Activated naive CD4-positive, alpha-beta T cell treated with anti-CD3 and anti-CD28 coated beads, Interleukin-2, amount 50 U/mL, for 72 hours (primary cell): ENCODE results near the gene PRADC1. TPM values are rescaled to one million over a fixed set of nuclear protein-coding genes. Genes with fewer than 3 reads are reported as not detected.

Source experiments
- ATAC-seq, 2 donors: fragments of 150-1000 bp; cut with Tn5 transposase; 2 replicates each; pipeline ENCODE4 v1.10.0; 2021; ENCODE audit warnings: mild to moderate bottlenecking in 2 of 2, moderate library complexity in 2 of 2
- DNase-seq, 2 donors: peaks; one replicate each; pipeline ENCODE4 v3.0.0; 2021 to 2022; ENCODE audit warnings: low spot score in 2 of 2
- H3K27ac Mint-ChIP-seq, 2 donors: one replicate each; pipeline ENCODE4 v1.8.0; 2022; ENCODE audit warnings: mild to moderate bottlenecking in 2 of 2, mixed read lengths in 2 of 2
- H3K36me3 Mint-ChIP-seq, 2 donors: one replicate each; pipeline ENCODE4 v1.8.0; 2022; ENCODE audit warnings: mixed read lengths in 2 of 2
- H3K9me3 Mint-ChIP-seq, 2 donors: one replicate each; pipeline ENCODE4 v1.8.0; 2022; ENCODE audit warnings: mixed read lengths in 2 of 2
- total RNA-seq, 2 donors: library from RNA; stranded (reverse); gene quantifications; one replicate each; pipeline ENCODE4 v1.2.3, GENCODE V29; 2022

PRADC1 gene
- total RNA-seq, 2 donors from 2014 or later, result 11.5 to 24.7 TPM

- Mint-ChIP-seq H3K9me3 (no peaks in the 10 kb centered on the region), H3K27ac (no peak overlapping the region), H3K36me3 (no peaks in the 10 kb centered on the region)
- no peak for ATAC-seq
- DNase-seq, result no peak
Measured at GRCh38 chr2:73262108-73262651, 29.1 kb upstream of the PRADC1 start.

GRCh38 chr2:73260338-73260984 lies 27.4 kb upstream of the PRADC1 start:
- Mint-ChIP-seq H3K27ac (peak overlapping the region in 1 of 2 donors; percentile 25), H3K36me3 (no peaks in the 10 kb centered on the region), H3K9me3 (no peaks in the 10 kb centered on the region)
- peak in 1 of 2 donors; percentile 21 for ATAC-seq
- DNase-seq, result no peak

- DNase-seq (no peak), ATAC-seq (no peak)
- Mint-ChIP-seq H3K9me3 (no peaks in the 10 kb centered on the region), H3K27ac (peak overlapping the region in 1 of 2 donors; percentile 25), H3K36me3 (no peaks in the 10 kb centered on the region)
Measured at GRCh38 chr2:73259704-73260337, 26.8 kb upstream of the PRADC1 start.

GRCh38 chr2:73259276-73259675 lies 26.2 kb upstream of the PRADC1 start:
- Mint-ChIP-seq H3K27ac (peak overlapping the region in 1 of 2 donors; percentile 36), H3K36me3 (no peaks in the 10 kb centered on the region), H3K9me3 (no peaks in the 10 kb centered on the region)
- ATAC-seq (no peak), DNase-seq (no peak)

GRCh38 chr2:73258913-73259215 lies 25.8 kb upstream of the PRADC1 start:
- no peak for DNase-seq
- no peaks in the 10 kb centered on the region for H3K9me3 Mint-ChIP-seq
- ATAC-seq, result no peak
- no peaks in the 10 kb centered on the region for H3K36me3 Mint-ChIP-seq
- peak overlapping the region in 1 of 2 donors; percentile 36 for H3K27ac Mint-ChIP-seq

GRCh38 chr2:73258186-73258912 lies 25.3 kb upstream of the PRADC1 start:
- no peak overlapping the region for H3K27ac Mint-ChIP-seq

GRCh38 chr2:73257425-73258125 lies 24.5 kb upstream of the PRADC1 start:
- DNase-seq, result no peak
- no peaks in the 10 kb centered on the region for H3K9me3 Mint-ChIP-seq
- no peak overlapping the region for H3K27ac Mint-ChIP-seq
- peaks cover 0 to 4% of the 10 kb centered on the region in 2 donors for H3K36me3 Mint-ChIP-seq
- ATAC-seq, result no peak

More at GRCh38 chr2:73258186-73258912, 25.3 kb upstream of the PRADC1 start:
- DNase-seq (no peak), ATAC-seq (no peak)
- Mint-ChIP-seq H3K9me3 (no peaks in the 10 kb centered on the region), H3K36me3 (peaks cover 0 to 1% of the 10 kb centered on the region in 2 donors)

GRCh38 chr2:73257021-73257420 lies 24.0 kb upstream of the PRADC1 start:
- no peak for DNase-seq
- Mint-ChIP-seq H3K27ac (peak overlapping the region in 1 of 2 donors; percentile 55), H3K36me3 (peaks cover 0 to 4% of the 10 kb centered on the region in 2 donors), H3K9me3 (no peaks in the 10 kb centered on the region)
- ATAC-seq, result peak; percentile 5 to 6

- H3K36me3 Mint-ChIP-seq, result peaks cover 0 to 4% of the 10 kb centered on the region in 2 donors
- ATAC-seq (no peak), DNase-seq (no peak)
- no peaks in the 10 kb centered on the region for H3K9me3 Mint-ChIP-seq
- H3K27ac Mint-ChIP-seq, result peak overlapping the region in 1 of 2 donors; percentile 55
Measured at GRCh38 chr2:73256618-73256922, 23.5 kb upstream of the PRADC1 start.

GRCh38 chr2:73255907-73256617 lies 23.0 kb upstream of the PRADC1 start:
- ATAC-seq (no peak), DNase-seq (no peak)
- Mint-ChIP-seq H3K9me3 (no peaks in the 10 kb centered on the region), H3K27ac (no peak overlapping the region), H3K36me3 (peaks cover 0 to 4% of the 10 kb centered on the region in 2 donors)

GRCh38 chr2:73255007-73255644 lies 22.1 kb upstream of the PRADC1 start:
- peak overlapping the region; percentile 66 to 72 for H3K27ac Mint-ChIP-seq
- peaks cover 4 to 5% of the 10 kb centered on the region in 2 donors for H3K36me3 Mint-ChIP-seq
- no peak for ATAC-seq

GRCh38 chr2:73254343-73255006 lies 21.4 kb upstream of the PRADC1 start:
- peak overlapping the region in 1 of 2 donors; percentile 66 for H3K27ac Mint-ChIP-seq

More at GRCh38 chr2:73255007-73255644, 22.1 kb upstream of the PRADC1 start:
- DNase-seq, result no peak
- H3K9me3 Mint-ChIP-seq, result no peaks in the 10 kb centered on the region

GRCh38 chr2:73253901-73254300 lies 20.9 kb upstream of the PRADC1 start:
- DNase-seq (no peak), ATAC-seq (no peak)
- Mint-ChIP-seq H3K36me3 (peaks cover 11 to 14% of the 10 kb centered on the region in 2 donors), H3K27ac (peak overlapping the region in 1 of 2 donors; percentile 53), H3K9me3 (no peaks in the 10 kb centered on the region)

More at GRCh38 chr2:73254343-73255006, 21.4 kb upstream of the PRADC1 start:
- Mint-ChIP-seq H3K36me3 (peaks cover 10 to 11% of the 10 kb centered on the region in 2 donors), H3K9me3 (no peaks in the 10 kb centered on the region)
- no peak for DNase-seq
- ATAC-seq, result no peak

GRCh38 chr2:73253400-73253799 lies 20.4 kb upstream of the PRADC1 start:
- DNase-seq (no peak), ATAC-seq (no peak)
- Mint-ChIP-seq H3K36me3 (peaks cover 11 to 14% of the 10 kb centered on the region in 2 donors), H3K9me3 (no peaks in the 10 kb centered on the region), H3K27ac (peak overlapping the region; percentile 53 to 71)
